Esophagus muscularis mucosa (tissue), 4 donors: Measurements from ENCODE around the gene ST3GAL6. TPM values are rescaled to one million over a fixed set of nuclear protein-coding genes. Genes with fewer than 3 reads are reported as not detected.

Source experiments
- DNase-seq: peaks from one replicate; pipeline ENCODE4 v3.0.0-alpha.2; 2017; ENCODE audit errors: extremely low spot score
- H3K27ac ChIP-seq, 4 donors: fragments of 200-600 bp; sonication (generic); replicated peaks in 1 of 4; 1 replicate in 3 of 4; 2 replicates in 1 of 4; pipeline ENCODE4 v1.5.1; 2016 to 2019; ENCODE audit warnings: mild to moderate bottlenecking in 1 of 4
- H3K27me3 ChIP-seq, 4 donors: fragments of 200-600 bp; sonication (generic); one replicate each; pipeline versions ENCODE4 v1.5.1 to v1.6.0; 2016 to 2019
- H3K36me3 ChIP-seq, 4 donors: fragments of 200-600 bp; sonication (generic); one replicate each; pipeline ENCODE4 v1.5.1; 2016 to 2019
- H3K4me1 ChIP-seq, 4 donors: fragments of 200-600 bp; sonication (generic); one replicate each; pipeline ENCODE4 v1.5.1; 2016 to 2019
- H3K4me3 ChIP-seq, 4 donors: fragments of 200-600 bp; sonication (generic); 1 replicate in 2 of 4; 2 replicates in 2 of 4; pipeline ENCODE4 v1.5.1; 2016 to 2019; ENCODE audit warnings: mild to moderate bottlenecking in 4 of 4, moderate library complexity in 1 of 4
- H3K9me3 ChIP-seq, 4 donors: fragments of 200-600 bp; sonication (generic); 1 replicate in 3 of 4; 2 replicates in 1 of 4; pipeline ENCODE4 v1.5.1; 2016 to 2019
- CTCF ChIP-seq, 3 experiments: fragments of 200-600 bp in 2 of 3; fragments of 450-650 bp in 1 of 3; sonication (generic) in 2 of 3; IDR thresholded peaks; one replicate each; pipeline ENCODE4 v1.5.1; 2017 to 2019; ENCODE audit warnings: antibody characterized with exemption in 3 of 3, mild to moderate bottlenecking in 2 of 3, moderate library complexity in 1 of 3
- EP300 ChIP-seq: sonication (generic); formaldehyde crosslinking; IDR thresholded peaks from one replicate; pipeline ENCODE4 v1.6.1; 2017; ENCODE audit warnings: antibody characterized with exemption
- POLR2A ChIP-seq: fragments of 450-650 bp; IDR thresholded peaks from one replicate; pipeline ENCODE4 v1.6.1; 2017; ENCODE audit warnings: antibody characterized with exemption, moderate library complexity, mild to moderate bottlenecking, low read depth
- POLR2AphosphoS5 ChIP-seq, 2 donors: sonication (generic); formaldehyde crosslinking; IDR thresholded peaks; one replicate each; pipeline ENCODE4 v1.6.1; 2017; ENCODE audit warnings: antibody characterized with exemption in 2 of 2
- WGBS: methylation state at CpG from one replicate; pipeline ENCODE4 v1.1.5; 2018; 5-methylcytosine and 5-hydroxymethylcytosine counted together
- intact Hi-C: fragments of 100-400 bp; cut with DNase I; formaldehyde crosslinking; loops from one replicate; pipeline ENCODE4 v1.15.1; 2023
- total RNA-seq, 4 donors: library from RNA; depleted of rRNA; stranded (reverse); fragments of >200 nt; gene quantifications; one replicate each; pipeline versions ENCODE4 v1.1.0 to v1.2.1, GENCODE V29; 2016

The ST3GAL6 gene
- total RNA-seq, 4 donors from 2014 or later = 3.3 to 10.8 (median 4.6) TPM

- Histone ChIP-seq H3K27me3 (no peaks in the 10 kb centered on the region), H3K27ac (no peak overlapping the region), H3K36me3 (peaks cover 0 to 54% (median 21%) of the 10 kb centered on the region in 4 donors), H3K9me3 (no peaks in the 10 kb centered on the region), H3K4me3 (no peak overlapping the region), H3K4me1 (no peaks in the 10 kb centered on the region)
- no peak for DNase-seq
- no peak for TF ChIP-seq POLR2A
- TF ChIP-seq CTCF (IDR thresholded peaks at IDR 0.05) = no peak
- TF ChIP-seq EP300 = no peak
- no peak for TF ChIP-seq POLR2AphosphoS5 (IDR thresholded peaks at IDR 0.05)
- 82% methylated on average over 4 of the region's 4 CpGs for WGBS
- intact Hi-C loops = no loop called here
Measured at GRCh38 chr3:98798820-98799219, 35.7 kb downstream of the ST3GAL6 start.

GRCh38 chr3:98799479-98799878 lies 36.3 kb downstream of the ST3GAL6 start:
- intact Hi-C loops = no loop called here
- no peaks in the 10 kb centered on the region for H3K4me1 ChIP-seq
- DNase-seq = no peak
- H3K27me3 ChIP-seq = no peaks in the 10 kb centered on the region
- no peak overlapping the region for H3K4me3 ChIP-seq
- no peak for TF ChIP-seq CTCF (IDR thresholded peaks at IDR 0.05)
- TF ChIP-seq POLR2AphosphoS5 (IDR thresholded peaks at IDR 0.05) = no peak
- no peak for TF ChIP-seq POLR2A
- TF ChIP-seq EP300 = no peak
- H3K36me3 ChIP-seq = peaks cover 0 to 50% (median 19%) of the 10 kb centered on the region in 4 donors
- H3K9me3 ChIP-seq = no peaks in the 10 kb centered on the region
- no peak overlapping the region for H3K27ac ChIP-seq
- WGBS = 100% methylated on average over 2 of the region's 3 CpGs

- 92% methylated on average over 3 of the region's 3 CpGs for WGBS
Measured at GRCh38 chr3:98800401-98800800, 37.3 kb downstream of the ST3GAL6 start.

GRCh38 chr3:98801043-98801747 lies 38.1 kb downstream of the ST3GAL6 start:
- 95% methylated on average over 6 of the region's 7 CpGs for WGBS
- no peaks in the 10 kb centered on the region for H3K4me1 ChIP-seq
- H3K27ac ChIP-seq = no peak overlapping the region
- intact Hi-C loops = no loop called here
- H3K9me3 ChIP-seq = no peaks in the 10 kb centered on the region
- H3K36me3 ChIP-seq = peaks cover under 1 to 54% (median 26%) of the 10 kb centered on the region in 4 donors
- no peak for DNase-seq
- TF ChIP-seq POLR2A = no peak
- TF ChIP-seq EP300 = no peak
- no peak for TF ChIP-seq CTCF (IDR thresholded peaks at IDR 0.05)
- no peaks in the 10 kb centered on the region for H3K27me3 ChIP-seq
- no peak overlapping the region for H3K4me3 ChIP-seq

More at GRCh38 chr3:98800401-98800800, 37.3 kb downstream of the ST3GAL6 start:
- H3K9me3 ChIP-seq = no peaks in the 10 kb centered on the region
- H3K27ac ChIP-seq = no peak overlapping the region
- intact Hi-C loops = no loop called here
- no peaks in the 10 kb centered on the region for H3K4me1 ChIP-seq
- DNase-seq = no peak
- H3K27me3 ChIP-seq = no peaks in the 10 kb centered on the region
- H3K4me3 ChIP-seq = no peak overlapping the region
- TF ChIP-seq POLR2AphosphoS5 (IDR thresholded peaks at IDR 0.05) = no peak
- TF ChIP-seq POLR2A = no peak
- no peak for TF ChIP-seq CTCF (IDR thresholded peaks at IDR 0.05)
- no peak for TF ChIP-seq EP300
- peaks cover 0 to 52% (median 20%) of the 10 kb centered on the region in 4 donors for H3K36me3 ChIP-seq

- H3K4me1 ChIP-seq = no peaks in the 10 kb centered on the region
- no peaks in the 10 kb centered on the region for H3K9me3 ChIP-seq
- H3K4me3 ChIP-seq = no peak overlapping the region
- intact Hi-C loops = no loop called here
- TF ChIP-seq CTCF (IDR thresholded peaks at IDR 0.05) = no peak
- TF ChIP-seq POLR2AphosphoS5 (IDR thresholded peaks at IDR 0.05) = no peak
- peaks cover 13 to 64% (median 36%) of the 10 kb centered on the region in 4 donors for H3K36me3 ChIP-seq
- H3K27me3 ChIP-seq = no peaks in the 10 kb centered on the region
- no peak overlapping the region for H3K27ac ChIP-seq
- no peak for DNase-seq
- 90% methylated on average over 6 of the region's 6 CpGs for WGBS
Measured at GRCh38 chr3:98805571-98805970, 42.4 kb downstream of the ST3GAL6 start.
